Bronchial epithelial cell (primary cell): Measurements from ENCODE around the gene HCFC1. TPM values are rescaled to one million over a fixed set of nuclear protein-coding genes. Genes with fewer than 3 reads are reported as not detected.

ENCODE experiments used
- DNase-seq: peaks from one replicate; pipeline ENCODE4 v3.0.0-alpha.2; 2010; ENCODE audit warnings: low read depth
- FAIRE-seq: peaks from 2 replicates; lab custom pipeline; 2011; peaks lifted over from hg19 to GRCh38; lab: Jason Lieb, UNC
- H3K27me3 ChIP-seq: 2 replicates; pipeline ENCODE4 v1.5.1; 2011; ENCODE audit warnings: low read length; ENCODE audit not compliant: control insufficient read depth, insufficient read depth
- H3K36me3 ChIP-seq: 2 replicates; pipeline ENCODE4 v1.5.1; 2011; ENCODE audit warnings: low read length; ENCODE audit not compliant: control insufficient read depth, insufficient read depth
- H3K4me3 ChIP-seq: 2 replicates; pipeline ENCODE4 v1.5.1; 2011; ENCODE audit warnings: mild to moderate bottlenecking, low read depth, low read length, control low read depth
- CTCF ChIP-seq: IDR thresholded peaks from 2 replicates; pipeline ENCODE4 v1.5.1; 2011; ENCODE audit warnings: mild to moderate bottlenecking, moderate library complexity, low read length, control low read depth, inconsistent platforms; ENCODE audit not compliant: insufficient read depth, severe bottlenecking
- total RNA-seq: library from RNA; depleted of rRNA; stranded (reverse); fragments of >200 nt; gene quantifications from 2 replicates; pipeline ENCODE4 v1.2.1, GENCODE V29; 2014

Gene HCFC1
- total RNA-seq, 1 donor from 2014 or later, result 5.5 TPM

- no peak for TF ChIP-seq CTCF
- DNase-seq, result no peak
- Histone ChIP-seq H3K4me3 (no peak overlapping the region), H3K27me3 (no peaks in the 10 kb centered on the region), H3K36me3 (no peaks in the 10 kb centered on the region)
- FAIRE-seq, result no peak
Measured at GRCh38 chrX:153921511-153922446, 49.8 kb downstream of the HCFC1 start.

- Histone ChIP-seq H3K36me3 (no peaks in the 10 kb centered on the region), H3K4me3 (no peak overlapping the region), H3K27me3 (no peaks in the 10 kb centered on the region)
- FAIRE-seq (no peak), DNase-seq (no peak)
- TF ChIP-seq CTCF, result no peak
Measured at GRCh38 chrX:153921070-153921469, 50.5 kb downstream of the HCFC1 start.

- FAIRE-seq, result no peak
- Histone ChIP-seq H3K4me3 (no peak overlapping the region), H3K36me3 (no peaks in the 10 kb centered on the region), H3K27me3 (no peaks in the 10 kb centered on the region)
- TF ChIP-seq CTCF, result no peak
- no peak for DNase-seq
Measured at GRCh38 chrX:153920546-153920945, 51.1 kb downstream of the HCFC1 start.

- DNase-seq (no peak), FAIRE-seq (no peak)
- Histone ChIP-seq H3K27me3 (no peaks in the 10 kb centered on the region), H3K36me3 (no peaks in the 10 kb centered on the region), H3K4me3 (no peak overlapping the region)
- TF ChIP-seq CTCF, result no peak
Measured at GRCh38 chrX:153919281-153919680, 52.3 kb downstream of the HCFC1 start.

- Histone ChIP-seq H3K4me3 (no peak overlapping the region), H3K27me3 (no peaks in the 10 kb centered on the region), H3K36me3 (no peaks in the 10 kb centered on the region)
- DNase-seq (peak; percentile 62), FAIRE-seq (no peak)
- TF ChIP-seq CTCF, result no peak
Measured at GRCh38 chrX:153917869-153918268, 53.7 kb downstream of the HCFC1 start.

- no peak for TF ChIP-seq CTCF
- no peak overlapping the region for H3K4me3 ChIP-seq
- FAIRE-seq, result no peak
- H3K36me3 ChIP-seq, result no peaks in the 10 kb centered on the region
- no peak for DNase-seq
- no peaks in the 10 kb centered on the region for H3K27me3 ChIP-seq
Measured at GRCh38 chrX:153913701-153914100, 57.9 kb downstream of the HCFC1 start.
